ENCODE measurements around the gene FUZ.
A peak's percentile ranks its signal among the peaks of the same experiment; 100 is the strongest.

FUZ gene

DNA sequence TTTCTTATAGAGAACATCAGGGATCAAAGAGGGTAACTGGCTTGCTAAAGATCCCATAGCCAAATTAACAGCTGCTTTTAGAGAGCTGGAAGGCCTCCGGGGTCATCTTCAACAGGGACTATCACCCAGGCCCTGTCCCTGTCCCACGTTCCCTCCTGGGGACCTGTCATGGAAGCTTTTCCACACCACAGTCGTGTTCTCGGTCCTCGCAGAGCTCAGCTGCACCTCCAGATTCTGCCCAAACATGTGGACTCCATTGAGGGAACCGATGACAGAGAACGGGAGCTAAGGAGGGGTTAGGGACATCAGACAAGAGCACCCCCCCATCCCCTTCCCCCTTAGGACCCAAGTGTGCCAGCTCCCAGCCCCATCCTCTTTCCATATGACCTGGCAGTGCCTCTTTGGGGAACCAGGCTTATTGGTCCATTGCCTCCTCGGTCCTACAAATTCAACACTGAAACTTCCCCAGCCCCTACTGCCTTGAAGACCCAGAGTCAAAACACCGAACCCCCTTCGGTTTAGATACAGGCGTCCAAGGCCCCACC lies 568 bp downstream of the FUZ start:
- H3K9me3 ChIP-seq (ENCODE audit: low read length) = no peaks in the 10 kb centered on the region
- no peak overlapping the region for H2AFZ ChIP-seq (ENCODE audit: low read length)
- H3K27me3 ChIP-seq (ENCODE audit: insufficient read depth, low read length) = no peaks in the 10 kb centered on the region
- peak overlapping the region; percentile 71 for H3K9ac ChIP-seq (ENCODE audit: low read length)
- peak overlapping the region; percentile 76 for H3K27ac ChIP-seq (ENCODE audit: low read depth, low read length, poor library complexity, severe bottlenecking)
- H4K20me1 ChIP-seq (ENCODE audit: insufficient read depth, low read length) = no peaks in the 10 kb centered on the region
- no peaks in the 10 kb centered on the region for H3K9me2 ChIP-seq (ENCODE audit: low read depth, low read length)
- peak overlapping the region; percentile 70 for H3K4me2 ChIP-seq (ENCODE audit: low read length)
- peak overlapping the region; percentile 71 for H3K4me3 ChIP-seq (ENCODE audit: low read depth, low read length, poor library complexity, severe bottlenecking)
- H3K79me2 ChIP-seq (ENCODE audit: insufficient read depth, low read length) = no peaks in the 10 kb centered on the region
- H3K4me1 ChIP-seq (ENCODE audit: insufficient read depth, low read length, severe bottlenecking) = peaks cover 61% of the 10 kb centered on the region
- TF ChIP-seq EZH2 (IDR thresholded peaks at IDR 0.05; ENCODE audit: borderline replicate concordance, low read length) = no peak
- TF ChIP-seq, protein P1, sequence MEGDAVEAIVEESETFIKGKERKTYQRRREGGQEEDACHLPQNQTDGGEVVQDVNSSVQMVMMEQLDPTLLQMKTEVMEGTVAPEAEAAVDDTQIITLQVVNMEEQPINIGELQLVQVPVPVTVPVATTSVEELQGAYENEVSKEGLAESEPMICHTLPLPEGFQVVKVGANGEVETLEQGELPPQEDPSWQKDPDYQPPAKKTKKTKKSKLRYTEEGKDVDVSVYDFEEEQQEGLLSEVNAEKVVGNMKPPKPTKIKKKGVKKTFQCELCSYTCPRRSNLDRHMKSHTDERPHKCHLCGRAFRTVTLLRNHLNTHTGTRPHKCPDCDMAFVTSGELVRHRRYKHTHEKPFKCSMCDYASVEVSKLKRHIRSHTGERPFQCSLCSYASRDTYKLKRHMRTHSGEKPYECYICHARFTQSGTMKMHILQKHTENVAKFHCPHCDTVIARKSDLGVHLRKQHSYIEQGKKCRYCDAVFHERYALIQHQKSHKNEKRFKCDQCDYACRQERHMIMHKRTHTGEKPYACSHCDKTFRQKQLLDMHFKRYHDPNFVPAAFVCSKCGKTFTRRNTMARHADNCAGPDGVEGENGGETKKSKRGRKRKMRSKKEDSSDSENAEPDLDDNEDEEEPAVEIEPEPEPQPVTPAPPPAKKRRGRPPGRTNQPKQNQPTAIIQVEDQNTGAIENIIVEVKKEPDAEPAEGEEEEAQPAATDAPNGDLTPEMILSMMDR (IDR thresholded peaks at IDR 0.05; ENCODE audit: low read length) = no peak
- peaks cover 10% of the 10 kb centered on the region for H3F3A ChIP-seq (ENCODE audit: insufficient read depth, low read length)
- peaks cover 9% of the 10 kb centered on the region; the same call in 1 of the 2 replicates for H3K36me3 ChIP-seq (ENCODE audit: insufficient read depth, low read length)

DNA sequence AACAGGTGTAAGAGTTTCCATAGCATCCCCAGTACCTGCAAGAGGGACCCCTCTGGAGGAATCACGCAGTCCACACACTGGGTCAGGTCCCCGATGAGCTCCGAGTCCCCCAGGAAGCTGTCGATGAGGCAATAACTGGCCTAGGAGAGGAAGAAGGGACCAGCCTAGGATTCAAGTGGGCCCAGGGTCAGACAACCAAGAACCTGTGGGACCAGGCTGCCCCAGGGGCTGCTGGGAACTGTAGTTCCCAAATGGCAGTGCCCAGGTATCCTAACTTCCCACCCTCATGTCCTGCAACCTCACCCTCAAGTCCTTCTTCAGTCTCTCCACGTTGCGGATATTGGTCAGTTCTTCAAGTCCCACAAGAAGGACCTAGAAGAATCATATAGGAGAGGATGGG lies 1.8 kb downstream of the FUZ start:
- Histone ChIP-seq H2AFZ (ENCODE audit: low read length) (no peak overlapping the region), H3K27me3 (ENCODE audit: insufficient read depth, low read length) (no peaks in the 10 kb centered on the region), H3K9ac (ENCODE audit: low read length) (no peak overlapping the region), H3K4me2 (ENCODE audit: low read length) (no peak overlapping the region; the same call in 1 of the 2 replicates), H3F3A (ENCODE audit: insufficient read depth, low read length) (peaks cover 10% of the 10 kb centered on the region), H4K20me1 (ENCODE audit: insufficient read depth, low read length) (no peaks in the 10 kb centered on the region), H3K79me2 (ENCODE audit: insufficient read depth, low read length) (no peaks in the 10 kb centered on the region), H3K4me1 (ENCODE audit: insufficient read depth, low read length, severe bottlenecking) (peaks cover 52% of the 10 kb centered on the region), H3K36me3 (ENCODE audit: insufficient read depth, low read length) (peaks cover 18% of the 10 kb centered on the region; the same call in 1 of the 2 replicates), H3K4me3 (ENCODE audit: low read depth, low read length, poor library complexity, severe bottlenecking) (no peak overlapping the region), H3K9me2 (ENCODE audit: low read depth, low read length) (no peaks in the 10 kb centered on the region), H3K9me3 (ENCODE audit: low read length) (no peaks in the 10 kb centered on the region), H3K27ac (ENCODE audit: low read depth, low read length, poor library complexity, severe bottlenecking) (no peak overlapping the region)
- TF ChIP-seq, protein P1 (IDR thresholded peaks at IDR 0.05; ENCODE audit: low read length) = no peak
- no peak for TF ChIP-seq EZH2 (IDR thresholded peaks at IDR 0.05; ENCODE audit: borderline replicate concordance, low read length)

DNA sequence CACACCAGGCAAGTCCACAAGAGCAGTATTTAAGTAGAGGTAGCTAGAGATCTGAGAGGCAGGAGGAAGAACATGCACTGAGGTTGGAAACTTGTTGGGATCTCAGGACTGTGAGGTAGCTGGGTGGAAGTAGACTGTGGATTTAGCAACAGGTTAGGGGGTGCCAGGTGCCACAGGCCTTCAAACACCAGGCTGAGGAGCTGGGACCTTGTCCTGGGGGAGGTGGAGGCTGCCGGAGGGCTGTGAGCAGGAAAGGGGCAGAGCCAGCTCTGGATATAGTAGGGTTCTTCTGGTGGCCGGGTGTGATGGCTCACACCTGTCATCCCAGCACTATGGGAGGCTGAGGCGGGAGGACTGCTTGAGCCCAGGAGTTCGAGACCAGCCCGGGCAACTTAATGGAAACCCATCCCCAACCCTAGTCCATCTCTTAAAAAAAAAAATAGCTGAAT lies 3.1 kb downstream of the FUZ start:
- Histone ChIP-seq H3K9ac (ENCODE audit: low read length) (peak overlapping the region; percentile 60), H3K79me2 (ENCODE audit: insufficient read depth, low read length) (no peaks in the 10 kb centered on the region), H3K4me2 (ENCODE audit: low read length) (peak overlapping the region; percentile 77), H3K9me2 (ENCODE audit: low read depth, low read length) (no peaks in the 10 kb centered on the region), H3K4me1 (ENCODE audit: insufficient read depth, low read length, severe bottlenecking) (peaks cover 48% of the 10 kb centered on the region), H2AFZ (ENCODE audit: low read length) (no peak overlapping the region), H3K36me3 (ENCODE audit: insufficient read depth, low read length) (peaks cover 27% of the 10 kb centered on the region; the same call in 1 of the 2 replicates), H3K27ac (ENCODE audit: low read depth, low read length, poor library complexity, severe bottlenecking) (peak overlapping the region; percentile 83), H3K4me3 (ENCODE audit: low read depth, low read length, poor library complexity, severe bottlenecking) (peak overlapping the region; percentile 59), H3K27me3 (ENCODE audit: insufficient read depth, low read length) (no peaks in the 10 kb centered on the region), H3F3A (ENCODE audit: insufficient read depth, low read length) (peaks cover 10% of the 10 kb centered on the region), H3K9me3 (ENCODE audit: low read length) (no peaks in the 10 kb centered on the region), H4K20me1 (ENCODE audit: insufficient read depth, low read length) (no peaks in the 10 kb centered on the region)
- TF ChIP-seq EZH2 (IDR thresholded peaks at IDR 0.05; ENCODE audit: borderline replicate concordance, low read length) = no peak
- TF ChIP-seq, protein P1 (IDR thresholded peaks at IDR 0.05; ENCODE audit: low read length) = no peak

Measured in OCI-LY1 (cell line).